Chondrocyte (in vitro differentiated cells): Measurements from ENCODE around the gene FUS. TPM values are rescaled to one million over a fixed set of nuclear protein-coding genes. Genes with fewer than 3 reads are reported as not detected.

Experiments used
- DNase-seq: peaks from one replicate; pipeline ENCODE4 v3.0.0; 2021; ENCODE audit warnings: mixed read lengths, low spot score
- H3K27ac Mint-ChIP-seq: one replicate; pipeline ENCODE4 v1.8.0; 2021; ENCODE audit warnings: mild to moderate bottlenecking, moderate library complexity, mixed read lengths; ENCODE audit not compliant: unreplicated experiment
- H3K27me3 Mint-ChIP-seq: 2 replicates; pipeline ENCODE4 v1.8.0; 2021; ENCODE audit warnings: low read depth, mixed read lengths
- H3K36me3 Mint-ChIP-seq: 2 replicates; pipeline ENCODE4 v1.8.0; 2021; ENCODE audit warnings: low read depth, mixed read lengths
- H3K4me1 Mint-ChIP-seq: 2 replicates; pipeline ENCODE4 v1.8.0; 2021; ENCODE audit warnings: low read depth, mild to moderate bottlenecking, mixed read lengths
- H3K4me3 Mint-ChIP-seq: one replicate; pipeline ENCODE4 v1.8.0; 2021; ENCODE audit warnings: mild to moderate bottlenecking, moderate library complexity, mixed read lengths; ENCODE audit not compliant: unreplicated experiment
- H3K9me3 Mint-ChIP-seq: 2 replicates; pipeline ENCODE4 v1.8.0; 2021; ENCODE audit warnings: low read depth, mixed read lengths
- CTCF ChIP-seq: fragments of 200-600 bp; sonication (generic); IDR thresholded peaks from 2 replicates; pipeline ENCODE4 v1.5.0; 2021; ENCODE audit warnings: antibody characterized with exemption, mild to moderate bottlenecking, moderate library complexity
- total RNA-seq: library from RNA; stranded (reverse); gene quantifications from 3 replicates; pipeline ENCODE4 v1.2.1, GENCODE V29; 2021

FUS gene
- total RNA-seq, 1 donor from 2014 or later = 231 TPM

GRCh38 chr16:31186176-31186575, 6.2 kb downstream of the FUS start:
- peak; percentile 0 for DNase-seq
- Mint-ChIP-seq H3K4me3 (no peak overlapping the region), H3K9me3 (no peaks in the 10 kb centered on the region), H3K27ac (no peak overlapping the region), H3K36me3 (peaks cover 83% of the 10 kb centered on the region), H3K27me3 (no peaks in the 10 kb centered on the region), H3K4me1 (peaks cover 43% of the 10 kb centered on the region)
- no peak for TF ChIP-seq CTCF

- DNase-seq = peak; percentile 12
- Mint-ChIP-seq H3K4me3 (no peak overlapping the region), H3K27me3 (no peaks in the 10 kb centered on the region), H3K36me3 (peaks cover 88% of the 10 kb centered on the region), H3K9me3 (no peaks in the 10 kb centered on the region), H3K4me1 (peaks cover 35% of the 10 kb centered on the region), H3K27ac (no peak overlapping the region)
- TF ChIP-seq CTCF = no peak
Measured at GRCh38 chr16:31186930-31187807, 7.2 kb downstream of the FUS start.

- Mint-ChIP-seq H3K36me3 (peaks cover 84% of the 10 kb centered on the region), H3K4me3 (no peak overlapping the region), H3K27me3 (no peaks in the 10 kb centered on the region), H3K4me1 (peaks cover 28% of the 10 kb centered on the region), H3K27ac (no peak overlapping the region), H3K9me3 (no peaks in the 10 kb centered on the region)
- peak; percentile 43 for DNase-seq
- no peak for TF ChIP-seq CTCF
Measured at GRCh38 chr16:31187808-31188189, 7.9 kb downstream of the FUS start.

- Mint-ChIP-seq H3K27me3 (no peaks in the 10 kb centered on the region), H3K4me1 (peaks cover 23% of the 10 kb centered on the region), H3K36me3 (peaks cover 85% of the 10 kb centered on the region), H3K9me3 (no peaks in the 10 kb centered on the region), H3K27ac (peak overlapping the region; percentile 55), H3K4me3 (no peak overlapping the region)
- DNase-seq = no peak
- no peak for TF ChIP-seq CTCF
Measured at GRCh38 chr16:31188450-31189411, 8.8 kb downstream of the FUS start.

GRCh38 chr16:31189412-31189778, 9.5 kb downstream of the FUS start:
- no peak for TF ChIP-seq CTCF
- Mint-ChIP-seq H3K4me1 (peaks cover 18% of the 10 kb centered on the region), H3K27me3 (no peaks in the 10 kb centered on the region), H3K4me3 (no peak overlapping the region), H3K27ac (peak overlapping the region; percentile 55), H3K36me3 (peaks cover 85% of the 10 kb centered on the region), H3K9me3 (no peaks in the 10 kb centered on the region)
- DNase-seq = no peak
